22Rv1 (cell line): ENCODE data around the gene CNTN5.

Experiments
- ZFX ChIP-seq: fragments of 450-650 bp; IDR thresholded peaks from 2 replicates; pipeline ENCODE4 v1.6.1; 2017; ENCODE audit warnings: antibody characterized with exemption, borderline replicate concordance
- TF ChIP-seq, protein P1 (sequence below): fragments of 450-650 bp; IDR thresholded peaks from 2 replicates; pipeline ENCODE4 v1.5.1; 2017; ENCODE audit warnings: mild to moderate bottlenecking

DNA sequence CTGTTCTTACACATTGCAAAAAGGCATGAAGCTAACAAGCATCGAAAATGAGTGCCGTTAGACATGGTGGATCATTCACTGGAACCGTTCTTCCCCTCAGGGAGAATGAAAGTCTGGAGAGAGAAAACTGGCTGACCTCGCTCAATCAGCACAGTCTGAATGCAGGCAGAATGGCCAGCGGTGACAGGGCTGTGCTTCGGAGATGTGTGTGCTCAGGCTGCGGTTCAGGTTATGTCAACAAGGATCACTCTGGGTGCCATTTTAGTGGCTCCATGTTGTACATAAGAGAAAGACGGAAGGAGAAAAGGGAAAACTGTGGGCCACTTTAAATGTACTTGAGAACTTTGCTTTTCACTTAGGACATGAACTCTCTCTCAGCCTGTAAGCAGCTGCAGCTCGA is 916.6 kb downstream of the CNTN5 start:
- TF ChIP-seq, protein P1, sequence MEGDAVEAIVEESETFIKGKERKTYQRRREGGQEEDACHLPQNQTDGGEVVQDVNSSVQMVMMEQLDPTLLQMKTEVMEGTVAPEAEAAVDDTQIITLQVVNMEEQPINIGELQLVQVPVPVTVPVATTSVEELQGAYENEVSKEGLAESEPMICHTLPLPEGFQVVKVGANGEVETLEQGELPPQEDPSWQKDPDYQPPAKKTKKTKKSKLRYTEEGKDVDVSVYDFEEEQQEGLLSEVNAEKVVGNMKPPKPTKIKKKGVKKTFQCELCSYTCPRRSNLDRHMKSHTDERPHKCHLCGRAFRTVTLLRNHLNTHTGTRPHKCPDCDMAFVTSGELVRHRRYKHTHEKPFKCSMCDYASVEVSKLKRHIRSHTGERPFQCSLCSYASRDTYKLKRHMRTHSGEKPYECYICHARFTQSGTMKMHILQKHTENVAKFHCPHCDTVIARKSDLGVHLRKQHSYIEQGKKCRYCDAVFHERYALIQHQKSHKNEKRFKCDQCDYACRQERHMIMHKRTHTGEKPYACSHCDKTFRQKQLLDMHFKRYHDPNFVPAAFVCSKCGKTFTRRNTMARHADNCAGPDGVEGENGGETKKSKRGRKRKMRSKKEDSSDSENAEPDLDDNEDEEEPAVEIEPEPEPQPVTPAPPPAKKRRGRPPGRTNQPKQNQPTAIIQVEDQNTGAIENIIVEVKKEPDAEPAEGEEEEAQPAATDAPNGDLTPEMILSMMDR: no peak
- TF ChIP-seq ZFX: no peak
